CD14-positive monocyte (primary cell): ENCODE data around the gene KISS1R. TPM values are rescaled to one million over a fixed set of nuclear protein-coding genes. Genes with fewer than 3 reads are reported as not detected.

Experiments used
- DNase-seq, 3 donors: peaks; one replicate each; pipeline ENCODE4 v3.0.0-alpha.2; 2011 to 2022
- H2AFZ ChIP-seq: 2 replicates; pipeline ENCODE4 v1.6.0; 2012; ENCODE audit warnings: mild to moderate bottlenecking, low read depth, low read length, inconsistent platforms; ENCODE audit not compliant: insufficient read depth, poor library complexity, severe bottlenecking
- H3K27ac ChIP-seq, 2 donors: 1 replicate in 1 of 2; 2 replicates in 1 of 2; pipeline ENCODE4 v1.5.1; 2012 to 2013; ENCODE audit warnings: low read length in 2 of 2, control low read depth in 1 of 2, inconsistent platforms in 1 of 2, low read depth in 1 of 2, mild to moderate bottlenecking in 1 of 2
- H3K27me3 ChIP-seq, 2 donors: one replicate each; pipeline versions ENCODE4 v1.6.0 to v1.6.1; 2011 to 2013; ENCODE audit warnings: low read length in 2 of 2; ENCODE audit not compliant: control insufficient read depth in 2 of 2, insufficient read depth in 2 of 2
- H3K36me3 ChIP-seq, 2 donors: replicated peaks in 1 of 2; 1 replicate in 1 of 2; 2 replicates in 1 of 2; pipeline versions ENCODE4 v1.5.1 to v1.6.1; 2012 to 2013; ENCODE audit warnings: low read length in 2 of 2, control low read depth in 1 of 2, inconsistent platforms in 1 of 2, mild to moderate bottlenecking in 1 of 2; ENCODE audit not compliant: insufficient read depth in 2 of 2, control insufficient read depth in 1 of 2
- H3K4me1 ChIP-seq, 2 donors: 1 replicate in 1 of 2; 2 replicates in 1 of 2; pipeline versions ENCODE4 v1.5.1 to v1.6.1; 2012 to 2013; ENCODE audit warnings: low read length in 2 of 2, control low read depth in 1 of 2, inconsistent platforms in 1 of 2, mild to moderate bottlenecking in 1 of 2, moderate library complexity in 1 of 2; ENCODE audit not compliant: insufficient read depth in 2 of 2, control insufficient read depth in 1 of 2
- H3K4me2 ChIP-seq: replicated peaks from 2 replicates; pipeline ENCODE3; 2012; ENCODE audit warnings: low read length, moderate library complexity, mild to moderate bottlenecking; ENCODE audit not compliant: poor library complexity, severe bottlenecking; ENCODE audit errors: extremely low read depth
- H3K4me3 ChIP-seq, 3 experiments: fragments of 200-600 bp in 1 of 3; sonication (generic) in 1 of 3; replicated peaks in 1 of 3; 1 replicate in 2 of 3; 2 replicates in 1 of 3; pipeline ENCODE4 v1.5.1; 2011 to 2013; ENCODE audit warnings: low read length in 3 of 3, mild to moderate bottlenecking in 3 of 3, control low read depth in 2 of 3, low read depth in 2 of 3, inconsistent platforms in 1 of 3, moderate library complexity in 1 of 3
- H3K79me2 ChIP-seq: 2 replicates; pipeline ENCODE4 v1.6.0; 2012; ENCODE audit warnings: mild to moderate bottlenecking, control low read depth, inconsistent platforms, low read length, moderate library complexity; ENCODE audit not compliant: insufficient read depth
- H3K9ac ChIP-seq: 2 replicates; pipeline ENCODE4 v1.6.0; 2017; ENCODE audit warnings: low read length, mild to moderate bottlenecking; ENCODE audit not compliant: insufficient read depth, poor library complexity, severe bottlenecking
- H3K9me3 ChIP-seq, 2 donors: replicated peaks in 1 of 2; 1 replicate in 1 of 2; 2 replicates in 1 of 2; pipeline versions ENCODE4 v1.5.1 to v1.6.1; 2012 to 2013; ENCODE audit warnings: low read length in 2 of 2, control low read depth in 1 of 2; ENCODE audit not compliant: control insufficient read depth in 1 of 2, insufficient read depth in 1 of 2
- H4K20me1 ChIP-seq: 2 replicates; pipeline ENCODE4 v1.6.0; 2012; ENCODE audit warnings: mild to moderate bottlenecking, low read length, control low read depth, moderate library complexity; ENCODE audit not compliant: insufficient read depth
- H3K27ac Mint-ChIP-seq, 7 donors: one replicate each; pipeline ENCODE4 v1.8.0; 2020; ENCODE audit warnings: mild to moderate bottlenecking in 7 of 7, mixed read lengths in 7 of 7, moderate library complexity in 6 of 7, inconsistent platforms in 2 of 7
- H3K27me3 Mint-ChIP-seq, 3 donors: one replicate each; pipeline ENCODE4 v1.8.0; 2021 to 2022; ENCODE audit warnings: low read depth in 3 of 3, mild to moderate bottlenecking in 3 of 3, mixed read lengths in 3 of 3, moderate library complexity in 3 of 3, inconsistent platforms in 1 of 3
- H3K36me3 Mint-ChIP-seq, 2 donors: one replicate each; pipeline ENCODE4 v1.8.0; 2020; ENCODE audit warnings: mixed read lengths in 2 of 2, inconsistent platforms in 1 of 2, mild to moderate bottlenecking in 1 of 2
- H3K4me1 Mint-ChIP-seq: one replicate; pipeline ENCODE4 v1.8.0; 2020; ENCODE audit warnings: mild to moderate bottlenecking, mixed read lengths
- H3K4me3 Mint-ChIP-seq, 2 donors: one replicate each; pipeline ENCODE4 v1.8.0; 2020; ENCODE audit warnings: mild to moderate bottlenecking in 2 of 2, mixed read lengths in 2 of 2, moderate library complexity in 1 of 2
- H3K9me3 Mint-ChIP-seq, 7 donors: one replicate each; pipeline ENCODE4 v1.8.0; 2020 to 2022; ENCODE audit warnings: mixed read lengths in 7 of 7, mild to moderate bottlenecking in 6 of 7, moderate library complexity in 6 of 7, inconsistent platforms in 2 of 7
- WGBS: methylation state at CpG from one replicate; pipeline ENCODE4 v1.1.5; 2013; ENCODE audit warnings: missing lambda C conversion rate; ENCODE audit not compliant: insufficient coverage; 5-methylcytosine and 5-hydroxymethylcytosine counted together
- intact Hi-C, 2 donors: fragments of 100-400 bp; cut with micrococcal nuclease; formaldehyde crosslinking; loops; one replicate each; pipeline versions ENCODE4 v1.15.0 to v1.15.1; 2023
- polyA plus RNA-seq, 3 donors: library from polyadenylated mRNA; depleted of rRNA in 1 of 3; unstranded in 2 of 3; stranded (reverse) in 1 of 3; fragments of 300-500 nt in 2 of 3; fragments of >200 nt in 1 of 3; fragmentation: Illumina TruSeq in 2 of 3; gene quantifications; 1 replicate in 2 of 3; 2 replicates in 1 of 3; pipeline ENCODE4 v1.2.3, GENCODE V29; 2012 to 2021
- TF ChIP-seq, protein P1 (sequence below): fragments of 200-600 bp; IDR thresholded peaks from one replicate; pipeline ENCODE4 v1.8.0; 2022; ENCODE audit warnings: antibody characterized with exemption, mild to moderate bottlenecking

The KISS1R gene
- polyA plus RNA-seq, 3 donors: not detected

DNA sequence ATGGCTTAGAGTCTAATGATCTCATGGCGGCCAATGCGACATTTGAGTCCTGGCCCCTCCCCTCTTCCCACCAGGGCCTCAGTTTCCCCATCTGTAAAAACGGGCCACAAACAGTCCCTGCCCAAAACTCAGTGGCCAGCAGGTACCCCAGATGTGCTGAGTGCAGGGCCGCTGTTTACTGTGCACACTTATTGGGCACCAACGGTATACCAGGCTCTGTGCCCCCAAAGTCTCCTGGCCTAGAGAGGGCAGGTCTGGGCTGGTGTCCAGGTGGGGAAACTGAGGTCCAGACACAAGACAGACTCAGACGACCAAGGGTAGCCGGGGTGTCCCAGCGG lies 43.4 kb downstream of the KISS1R start:
- TF ChIP-seq, protein P1, sequence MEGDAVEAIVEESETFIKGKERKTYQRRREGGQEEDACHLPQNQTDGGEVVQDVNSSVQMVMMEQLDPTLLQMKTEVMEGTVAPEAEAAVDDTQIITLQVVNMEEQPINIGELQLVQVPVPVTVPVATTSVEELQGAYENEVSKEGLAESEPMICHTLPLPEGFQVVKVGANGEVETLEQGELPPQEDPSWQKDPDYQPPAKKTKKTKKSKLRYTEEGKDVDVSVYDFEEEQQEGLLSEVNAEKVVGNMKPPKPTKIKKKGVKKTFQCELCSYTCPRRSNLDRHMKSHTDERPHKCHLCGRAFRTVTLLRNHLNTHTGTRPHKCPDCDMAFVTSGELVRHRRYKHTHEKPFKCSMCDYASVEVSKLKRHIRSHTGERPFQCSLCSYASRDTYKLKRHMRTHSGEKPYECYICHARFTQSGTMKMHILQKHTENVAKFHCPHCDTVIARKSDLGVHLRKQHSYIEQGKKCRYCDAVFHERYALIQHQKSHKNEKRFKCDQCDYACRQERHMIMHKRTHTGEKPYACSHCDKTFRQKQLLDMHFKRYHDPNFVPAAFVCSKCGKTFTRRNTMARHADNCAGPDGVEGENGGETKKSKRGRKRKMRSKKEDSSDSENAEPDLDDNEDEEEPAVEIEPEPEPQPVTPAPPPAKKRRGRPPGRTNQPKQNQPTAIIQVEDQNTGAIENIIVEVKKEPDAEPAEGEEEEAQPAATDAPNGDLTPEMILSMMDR: no peak
- Histone ChIP-seq H4K20me1 (peaks cover 100% of the 10 kb centered on the region), H3K4me3 (no peak overlapping the region), H3K4me2 (no peak overlapping the region), H3K27ac (no peak overlapping the region), H3K4me1 (peaks cover 0 to 5% of the 10 kb centered on the region in 2 donors), H3K9ac (no peak overlapping the region), H2AFZ (no peak overlapping the region), H3K27me3 (no peaks in the 10 kb centered on the region), H3K79me2 (peaks cover 65% of the 10 kb centered on the region), H3K36me3 (peaks cover 58 to 74% of the 10 kb centered on the region in 2 donors), H3K9me3 (no peaks in the 10 kb centered on the region)
- Mint-ChIP-seq H3K4me1 (peaks cover 8% of the 10 kb centered on the region), H3K36me3 (peaks cover 35 to 68% of the 10 kb centered on the region in 2 donors), H3K27ac (peak overlapping the region in 1 of 7 donors; percentile 25), H3K4me3 (no peak overlapping the region), H3K9me3 (peaks cover 0 to 2% (median 0%) of the 10 kb centered on the region in 7 donors), H3K27me3 (no peaks in the 10 kb centered on the region)
- 84% methylated on average over 8 of the region's 8 CpGs for WGBS
- intact Hi-C loops: no loop called here
- DNase-seq: no peak

DNA sequence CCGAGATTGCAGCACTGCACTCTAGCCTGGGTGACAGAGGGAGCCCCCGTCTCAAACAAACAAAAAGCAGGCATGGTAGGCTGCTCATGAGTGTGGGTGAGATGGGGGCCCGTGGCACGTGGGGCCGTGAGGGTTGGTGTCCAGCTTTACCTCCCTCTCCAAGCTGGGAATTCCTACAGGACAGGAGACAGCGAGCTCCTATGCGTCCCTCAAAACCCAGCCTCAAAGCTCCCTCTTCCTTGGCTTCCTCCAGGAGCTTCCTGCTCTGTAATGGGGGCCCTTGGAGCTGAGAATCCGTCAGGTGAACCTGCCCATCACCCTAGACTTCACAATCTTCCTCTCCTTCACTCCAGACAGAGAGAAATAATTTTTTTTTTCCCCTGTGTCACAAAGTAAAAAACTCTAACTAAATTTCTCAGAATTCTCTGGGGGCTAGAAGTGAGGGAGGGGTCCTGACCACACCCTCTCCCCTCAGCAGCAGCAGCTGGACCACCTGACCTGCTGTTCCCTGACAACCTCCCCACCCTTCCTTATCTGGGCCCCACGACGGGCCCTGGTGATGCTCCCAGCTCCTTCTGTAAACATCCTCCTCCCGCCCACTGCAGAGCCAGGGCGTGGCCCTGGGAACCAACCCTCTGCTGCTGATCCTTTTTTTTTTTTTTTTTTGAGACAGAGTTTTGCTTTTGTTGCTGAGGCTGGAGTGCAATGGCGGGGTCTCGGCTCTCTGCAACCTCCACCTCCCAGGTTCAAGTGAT lies 44.9 kb downstream of the KISS1R start:
- no peak overlapping the region for H2AFZ ChIP-seq
- peaks cover 0 to 6% (median 3%) of the 10 kb centered on the region in 7 donors for H3K9me3 Mint-ChIP-seq
- no peak overlapping the region for H3K9ac ChIP-seq
- no peak overlapping the region for H3K4me3 ChIP-seq
- H3K27ac ChIP-seq: peak overlapping the region in 1 of 2 donors; percentile 31
- intact Hi-C loops: no loop called here
- peaks cover 8% of the 10 kb centered on the region for H3K4me1 Mint-ChIP-seq
- peaks cover 71 to 82% of the 10 kb centered on the region in 2 donors for H3K36me3 ChIP-seq
- no peak for DNase-seq
- no peak overlapping the region for H3K4me2 ChIP-seq
- H3K36me3 Mint-ChIP-seq: peaks cover 43 to 83% of the 10 kb centered on the region in 2 donors
- no peaks in the 10 kb centered on the region for H3K27me3 ChIP-seq
- H3K9me3 ChIP-seq: peaks cover 0 to 3% of the 10 kb centered on the region in 2 donors
- peaks cover 0 to 5% of the 10 kb centered on the region in 2 donors for H3K4me1 ChIP-seq
- no peak overlapping the region for H3K4me3 Mint-ChIP-seq
- peaks cover 51% of the 10 kb centered on the region for H3K79me2 ChIP-seq
- peaks cover 99% of the 10 kb centered on the region for H4K20me1 ChIP-seq
- TF ChIP-seq, protein P1: no peak
- no peaks in the 10 kb centered on the region for H3K27me3 Mint-ChIP-seq
- H3K27ac Mint-ChIP-seq: peak overlapping the region in 3 of 7 donors; percentile 18 to 77 (median 32)
- WGBS: no CpG with 5 or more reads among the region's 14 CpGs
